ENCODE results near the gene PLB1. TPM values are rescaled to one million over a fixed set of nuclear protein-coding genes. Genes with fewer than 3 reads are reported as not detected.

Gene PLB1
- total RNA-seq, 1 experiment from 2014 or later, result 0.44 TPM

GRCh38 chr2:28594000-28594331 is 98.1 kb downstream of the PLB1 start (continued):
- TF ChIP-seq MAX (CRISPR knock-in tag; IDR thresholded peaks at IDR 0.05) (no peak), FOXP1 (CRISPR knock-in tag; IDR thresholded peaks at IDR 0.05; ENCODE audit: borderline replicate concordance) (no peak), ZNF263 (CRISPR knock-in tag; IDR thresholded peaks at IDR 0.05; ENCODE audit: low read depth) (no peak), ZNF532 (CRISPR knock-in tag; IDR thresholded peaks at IDR 0.05; ENCODE audit: borderline replicate concordance) (no peak)

- H3K27me3 Mint-ChIP-seq (ENCODE audit: low read depth), result no peaks in the 10 kb centered on the region; the same call in 1 of the 2 replicates
- no peak overlapping the region for H3K27ac Mint-ChIP-seq
- peaks cover 33% of the 10 kb centered on the region for H3K4me1 Mint-ChIP-seq
- POLR2A ChIA-PET, result interaction anchor here (1.5 kb wide), 1 partner anchor 157 kb away, joined by 5 read pairs; the partner anchor contains the start of gene PPP1CB
- DNase-seq (ENCODE audit: low spot score) (peak; percentile 92), ATAC-seq (peak; percentile 88)
- H3K9me3 Mint-ChIP-seq, result no peaks in the 10 kb centered on the region
- H3K36me3 Mint-ChIP-seq, result no peaks in the 10 kb centered on the region; the same call in 1 of the 2 replicates
- H3K4me3 Mint-ChIP-seq, result no peak overlapping the region
- CTCF ChIA-PET, result interaction anchor here (0.5 to 3.1 kb wide), 37 partner anchors 9 to 301 kb away, joined by 3 to 50 read pairs (median 5); partner anchors contain the start of genes PPP1CB and SPDYA
- TF ChIP-seq SP1 (CRISPR knock-in tag; conservative IDR thresholded peaks at IDR 0.05) (0 out of 2 replicates have a peak, but pooled peaks have one; percentile 31), ZNF671 (CRISPR knock-in tag; IDR thresholded peaks at IDR 0.05) (no peak), CTCF (IDR thresholded peaks at IDR 0.05) (peak; percentile 77), IRF2 (CRISPR knock-in tag; IDR thresholded peaks at IDR 0.05; ENCODE audit: borderline replicate concordance, low read depth) (no peak), JAZF1 (CRISPR knock-in tag; IDR thresholded peaks at IDR 0.05) (no peak)
These were observed 98.7 kb downstream of the PLB1 start for GRCh38 chr2:28594332-28595108.

GRCh38 chr2:28595323-28595722 is 99.5 kb downstream of the PLB1 start:
- ChIA-PET POLR2A (interaction anchor here (1.5 kb wide), 1 partner anchor 157 kb away, joined by 5 read pairs; the partner anchor contains the start of gene PPP1CB), CTCF (interaction anchor here (0.5 to 3.1 kb wide), 20 partner anchors 8 to 216 kb away, joined by 3 to 50 read pairs (median 8); partner anchors contain the start of genes PPP1CB and SPDYA)
- ATAC-seq, result no peak
- H3K4me3 Mint-ChIP-seq, result no peak overlapping the region
- no peaks in the 10 kb centered on the region; the same call in 1 of the 2 replicates for H3K27me3 Mint-ChIP-seq (ENCODE audit: low read depth)
- H3K36me3 Mint-ChIP-seq, result no peaks in the 10 kb centered on the region; the same call in 1 of the 2 replicates
- H3K4me1 Mint-ChIP-seq, result peaks cover 33% of the 10 kb centered on the region
- DNase-seq (ENCODE audit: low spot score), result no peak
- no peaks in the 10 kb centered on the region for H3K9me3 Mint-ChIP-seq
- H3K27ac Mint-ChIP-seq, result no peak overlapping the region
- TF ChIP-seq ERG (CRISPR knock-in tag; IDR thresholded peaks at IDR 0.05) (no peak), IRF2 (CRISPR knock-in tag; IDR thresholded peaks at IDR 0.05; ENCODE audit: borderline replicate concordance, low read depth) (no peak), HMGXB4 (CRISPR knock-in tag; IDR thresholded peaks at IDR 0.05) (no peak), NFE2L1 (CRISPR knock-in tag; IDR thresholded peaks at IDR 0.05) (no peak), USF2 (CRISPR knock-in tag; IDR thresholded peaks at IDR 0.05) (no peak), ZNF671 (CRISPR knock-in tag; IDR thresholded peaks at IDR 0.05) (no peak), PRRX2 (CRISPR knock-in tag; IDR thresholded peaks at IDR 0.05) (no peak), ZNF425 (CRISPR knock-in tag; conservative IDR thresholded peaks at IDR 0.05) (no peak)
